ENCODE measurements around the gene HIRA. TPM values are rescaled to one million over a fixed set of nuclear protein-coding genes. Genes with fewer than 3 reads are reported as not detected.
A peak's percentile ranks its signal among the peaks of the same experiment; 100 is the strongest.
"Not testable (repeated sequence)": the region's sequence is repeated elsewhere in the genome, so short reads cannot be mapped to it uniquely, and the experiment has no call there.

Gene HIRA
- total RNA-seq, 1 donor from 2014 or later, result 10.5 TPM

DNA sequence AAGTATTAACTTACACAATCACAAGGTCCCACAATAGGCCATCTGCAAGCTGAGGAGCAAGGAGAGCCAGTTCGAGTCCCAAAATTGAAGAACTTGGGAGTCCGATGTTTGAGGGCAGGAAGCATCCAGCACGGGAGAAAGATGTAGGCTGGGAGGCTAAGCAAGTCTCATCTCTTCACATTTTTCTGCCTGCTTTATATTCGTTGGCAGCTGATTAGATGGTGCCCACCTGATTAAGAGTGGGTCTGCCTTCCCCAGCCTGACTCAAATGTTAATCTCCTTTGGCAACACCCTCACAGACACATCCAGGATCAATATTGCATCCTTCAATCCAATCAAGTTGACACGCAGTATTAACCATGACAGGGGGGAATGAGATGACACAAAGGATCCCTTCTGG lies 101.3 kb downstream of the HIRA start:
- DNase-seq, result not testable (repeated sequence)

DNA sequence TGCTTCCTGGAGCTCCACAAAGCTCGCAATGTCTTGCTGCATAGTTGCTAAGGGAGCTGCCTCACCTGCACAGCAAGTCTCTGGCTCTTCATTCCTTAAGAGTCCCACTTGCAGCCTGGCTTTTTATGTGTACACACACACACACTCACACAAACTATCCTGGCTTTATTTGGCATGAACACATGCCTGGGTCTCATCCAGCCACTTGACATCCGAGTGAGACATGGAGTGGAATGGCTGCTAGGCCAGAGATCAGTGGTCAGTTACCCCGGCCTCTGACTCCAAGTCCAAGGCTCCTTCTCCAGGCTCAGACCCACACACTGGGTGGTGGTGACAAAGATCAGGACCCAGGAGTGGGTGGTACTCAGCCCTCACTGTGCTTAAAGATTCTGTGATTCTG lies 102.1 kb downstream of the HIRA start:
- no peak for DNase-seq

DNA sequence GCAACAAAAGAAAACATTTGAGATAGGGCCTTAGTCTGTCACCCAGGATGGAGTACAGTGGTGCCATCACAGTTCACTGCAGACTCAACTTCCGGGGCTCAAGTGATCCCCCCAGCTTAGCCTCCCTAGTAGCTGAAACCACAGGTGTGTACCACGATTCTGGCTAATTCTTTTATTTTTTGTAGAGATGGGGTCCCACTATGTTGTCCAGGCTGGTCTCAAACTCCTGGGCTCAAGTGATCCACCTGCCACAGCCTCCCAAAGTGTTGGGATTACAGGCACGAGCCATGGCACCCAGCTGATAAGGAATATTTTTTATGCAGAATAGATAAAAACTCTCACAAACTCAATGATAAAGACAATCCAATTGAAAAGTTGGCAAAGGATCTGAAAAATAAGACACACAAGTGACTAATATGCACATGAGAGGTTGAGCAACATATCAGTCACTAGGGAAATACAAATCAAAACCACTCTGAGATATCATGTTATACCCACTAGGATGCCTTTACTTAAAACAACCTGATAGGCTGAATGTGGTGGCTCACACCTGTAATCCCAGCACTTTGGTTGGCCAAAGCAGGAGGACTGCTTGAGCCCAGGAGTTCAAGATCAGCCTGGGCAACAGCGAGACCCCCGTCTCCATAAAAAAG lies 106.1 kb downstream of the HIRA start:
- DNase-seq, result no peak

DNA sequence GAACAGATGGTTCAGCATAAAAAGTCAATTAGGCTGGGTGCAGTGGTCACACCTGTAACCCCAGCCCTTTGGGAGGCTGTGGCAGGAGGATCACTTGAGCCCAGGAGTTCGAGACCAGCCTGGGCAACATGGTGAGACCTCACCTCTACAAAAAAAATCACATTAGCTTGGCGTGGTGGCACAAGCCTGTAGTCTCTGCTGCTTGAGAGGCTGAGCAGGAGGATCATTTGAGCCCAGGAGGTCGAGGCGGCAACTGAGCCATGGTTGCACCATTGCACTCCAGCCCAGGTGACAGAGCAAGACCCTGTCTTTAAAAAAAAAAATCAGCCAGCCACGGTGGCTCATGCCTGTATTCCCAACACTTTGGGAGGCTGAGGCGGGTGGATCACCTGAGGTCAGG lies 108.1 kb downstream of the HIRA start:
- not testable (repeated sequence) for DNase-seq

DNA sequence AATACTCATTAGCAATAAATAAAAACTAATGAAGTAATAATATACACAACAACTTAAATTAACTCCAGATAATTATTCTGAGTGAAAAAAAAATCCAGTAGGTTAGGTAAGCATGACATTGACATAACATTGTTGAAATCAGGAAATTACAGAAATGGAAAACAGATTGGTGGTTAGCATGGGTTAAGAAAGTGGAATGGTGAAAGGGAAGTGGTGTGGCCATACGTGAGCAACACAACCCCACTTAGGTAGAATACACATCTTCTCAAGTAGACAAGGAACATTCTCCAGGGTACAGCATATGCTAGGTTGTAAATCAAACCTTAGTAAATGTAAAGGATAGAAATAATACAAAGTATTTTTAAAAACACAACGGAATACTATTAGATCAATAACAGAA lies 109.8 kb downstream of the HIRA start:
- no peak for DNase-seq

DNA sequence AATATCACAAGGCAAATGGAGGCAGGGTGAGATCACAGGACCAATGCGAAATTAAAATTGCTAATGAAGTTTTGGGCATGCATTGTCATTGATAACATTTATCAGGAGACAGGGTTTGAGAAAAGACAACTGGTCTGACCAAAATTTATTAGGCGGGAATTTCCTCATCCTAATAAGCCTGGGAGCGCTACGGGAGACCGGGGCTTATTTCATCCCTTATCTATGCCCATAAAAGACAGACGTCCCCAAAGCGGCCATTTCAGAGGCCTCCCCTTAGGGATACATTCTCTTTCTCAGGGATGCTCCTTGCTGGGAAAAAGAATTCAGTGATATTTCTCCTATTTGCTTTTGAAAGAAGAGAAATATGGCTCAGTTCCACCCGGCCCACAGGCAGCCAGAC lies 111.4 kb downstream of the HIRA start:
- not testable (repeated sequence) for DNase-seq

DNA sequence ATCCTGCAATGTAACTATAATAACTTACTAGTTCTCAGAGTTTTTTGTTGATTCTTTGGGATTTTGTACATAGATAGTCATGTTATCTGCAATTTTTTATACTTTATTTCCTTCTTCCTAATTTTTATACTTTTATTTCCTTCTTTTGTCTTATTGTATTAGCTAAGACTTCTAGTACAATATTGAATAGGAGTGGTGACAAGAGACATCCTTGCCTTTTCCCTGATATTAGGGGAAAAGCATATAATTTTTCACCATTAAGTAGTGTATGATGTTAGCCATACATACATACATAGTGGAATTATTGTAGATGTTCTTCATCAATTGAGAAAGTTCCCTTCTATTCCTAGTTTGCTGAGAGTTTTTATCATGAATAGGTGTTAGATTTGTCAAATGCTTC lies 112.3 kb downstream of the HIRA start:
- DNase-seq, result no peak

DNA sequence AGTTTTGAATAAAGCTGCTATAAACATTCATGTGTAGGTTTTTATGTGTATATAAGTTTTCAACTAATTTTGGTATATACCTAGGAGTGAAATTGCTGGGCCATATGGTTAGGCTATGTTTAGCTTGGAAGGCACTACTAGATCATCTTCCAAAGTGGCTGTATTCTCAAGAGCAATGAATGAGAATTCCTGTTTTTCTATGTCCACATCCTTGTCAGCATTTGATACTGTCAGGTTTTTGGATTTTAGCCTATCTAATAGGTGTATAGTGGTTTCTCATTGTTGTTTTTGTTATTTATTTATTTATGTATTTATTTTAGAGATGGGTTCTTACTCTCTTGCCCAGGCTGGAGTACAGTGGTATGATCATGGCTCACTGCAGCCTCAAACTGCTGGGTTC lies 113.7 kb downstream of the HIRA start:
- DNase-seq, result no peak

DNA sequence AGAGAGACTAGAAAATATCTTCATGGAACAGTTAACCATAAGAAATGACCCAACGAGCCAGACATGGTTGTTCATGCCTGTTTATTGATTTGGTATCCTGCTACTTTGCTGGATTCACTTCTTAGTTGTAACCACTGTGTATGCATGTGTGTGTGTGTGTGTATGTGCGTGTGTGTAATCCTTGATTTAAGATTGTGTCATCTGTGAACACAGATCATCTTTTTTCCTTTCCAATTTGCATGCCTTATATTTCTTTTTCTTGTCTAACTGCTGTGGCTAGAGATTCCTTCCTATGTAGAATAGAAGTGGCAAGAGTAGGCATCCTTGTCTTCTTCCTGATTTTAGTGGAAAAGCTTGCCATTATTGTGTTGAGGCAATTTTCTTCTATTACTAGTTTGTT lies 123.7 kb downstream of the HIRA start:
- DNase-seq, result no peak

DNA sequence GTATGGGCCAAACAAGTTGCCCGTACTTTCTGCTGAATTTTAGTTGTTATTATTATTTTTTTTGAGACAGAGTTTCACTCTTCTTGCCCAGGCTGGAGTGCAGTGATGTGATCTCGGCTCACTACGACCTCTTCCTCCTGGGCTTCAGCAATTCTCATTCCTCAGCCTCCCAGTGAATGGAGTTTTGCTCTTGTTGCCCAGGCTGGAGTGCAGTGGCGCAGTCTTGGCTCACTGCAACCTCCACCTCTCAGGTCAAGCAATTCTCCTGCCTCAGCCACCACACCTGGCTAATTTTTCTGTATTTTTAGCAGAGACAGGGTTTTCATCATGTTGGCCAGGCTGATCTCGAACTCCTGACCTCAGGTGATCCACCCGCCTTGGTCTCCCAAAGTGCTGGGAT lies 125.0 kb downstream of the HIRA start:
- DNase-seq, result not testable (repeated sequence)

DNA sequence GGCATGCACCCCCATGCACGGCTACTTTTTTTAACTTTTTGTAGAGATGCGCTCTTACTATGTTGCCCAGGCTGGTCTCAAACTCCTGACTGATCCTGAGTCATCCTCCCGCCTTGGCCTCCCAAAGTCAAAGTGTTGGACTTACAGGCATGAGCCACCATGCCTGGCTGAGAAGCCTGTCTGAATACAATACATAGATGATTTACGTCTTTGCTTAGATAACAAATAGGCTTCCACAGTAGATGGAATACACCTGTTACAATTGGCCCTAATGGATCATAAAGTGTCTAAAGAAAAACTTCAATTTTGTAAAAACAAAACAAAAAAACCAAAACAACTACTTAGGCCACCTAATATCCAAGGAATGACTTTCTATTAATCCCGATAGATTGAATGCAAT lies 127.0 kb downstream of the HIRA start:
- no peak for DNase-seq

DNA sequence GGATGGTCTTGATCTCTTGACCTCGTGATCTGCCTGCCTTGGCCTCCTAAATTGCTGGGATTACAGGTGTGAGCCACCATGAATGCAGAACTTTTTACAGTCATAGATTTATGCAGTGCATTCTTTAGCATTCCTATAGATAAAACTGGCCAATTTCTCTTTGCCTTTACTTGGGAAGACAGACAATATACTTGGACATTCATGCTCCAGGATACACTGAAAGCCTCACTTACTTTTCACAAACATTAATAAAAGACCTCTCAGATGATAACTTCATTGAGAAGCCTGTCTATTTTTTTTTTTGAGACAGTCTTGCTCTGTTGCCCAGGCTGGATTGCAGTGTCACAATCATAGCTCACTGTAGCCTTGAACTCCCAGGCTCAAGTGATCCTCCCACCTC lies 127.7 kb downstream of the HIRA start:
- no peak for DNase-seq

DNA sequence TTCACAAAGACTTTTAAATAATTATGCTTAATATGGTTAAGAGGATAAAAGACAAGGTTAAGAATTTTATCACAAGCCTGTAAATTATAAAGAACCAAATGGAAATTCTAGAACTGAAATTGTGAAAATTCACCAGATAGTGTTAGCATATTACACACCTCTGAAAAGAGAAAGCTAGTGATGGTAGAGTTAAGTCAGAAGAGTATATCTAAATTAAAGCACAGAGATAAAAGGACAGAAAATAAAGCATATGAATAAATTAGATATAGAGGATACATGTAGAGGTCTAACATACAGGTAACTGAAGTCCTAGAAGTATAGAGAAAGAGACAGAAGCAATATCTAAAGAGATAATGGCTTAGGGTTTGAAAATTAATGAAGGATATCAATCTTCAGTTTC lies 135.8 kb downstream of the HIRA start:
- DNase-seq, result no peak

DNA sequence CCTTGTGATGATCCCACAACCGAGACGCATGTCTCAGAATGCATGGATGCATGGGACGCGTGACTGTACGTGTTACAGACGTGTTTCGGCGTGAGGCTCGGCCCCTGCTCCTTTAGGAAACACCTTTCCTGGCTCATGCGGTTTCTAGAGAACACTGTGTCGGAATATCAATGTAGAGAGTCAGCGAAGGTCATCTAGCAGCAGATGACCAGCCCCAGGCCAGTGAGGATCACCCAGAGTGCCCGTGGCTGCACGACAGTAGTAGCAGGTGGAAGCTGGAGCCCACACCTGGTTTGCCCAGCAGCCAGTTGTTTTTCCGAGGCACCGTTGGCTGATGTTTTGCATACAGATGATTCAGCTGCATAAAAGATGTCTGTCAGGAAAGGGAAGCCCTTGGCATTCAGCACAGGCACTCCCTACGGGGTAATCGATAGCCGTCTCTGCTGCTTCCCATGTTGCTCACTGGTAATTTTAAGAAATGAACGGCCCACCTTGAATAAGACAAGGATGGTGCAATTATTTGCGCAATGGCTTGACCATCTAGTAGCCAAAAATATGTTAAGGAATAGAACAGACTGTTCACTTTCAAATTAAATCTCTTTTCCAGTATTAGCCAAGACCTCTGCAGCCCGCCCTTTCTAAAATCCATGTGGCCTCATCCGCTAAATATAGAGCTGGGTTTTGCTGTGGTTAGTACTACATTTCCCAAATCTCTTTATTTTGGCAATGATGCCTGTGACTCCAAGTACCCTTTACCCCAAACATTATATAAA lies 138.9 kb downstream of the HIRA start:
- DNase-seq, result peak; percentile 4

DNA sequence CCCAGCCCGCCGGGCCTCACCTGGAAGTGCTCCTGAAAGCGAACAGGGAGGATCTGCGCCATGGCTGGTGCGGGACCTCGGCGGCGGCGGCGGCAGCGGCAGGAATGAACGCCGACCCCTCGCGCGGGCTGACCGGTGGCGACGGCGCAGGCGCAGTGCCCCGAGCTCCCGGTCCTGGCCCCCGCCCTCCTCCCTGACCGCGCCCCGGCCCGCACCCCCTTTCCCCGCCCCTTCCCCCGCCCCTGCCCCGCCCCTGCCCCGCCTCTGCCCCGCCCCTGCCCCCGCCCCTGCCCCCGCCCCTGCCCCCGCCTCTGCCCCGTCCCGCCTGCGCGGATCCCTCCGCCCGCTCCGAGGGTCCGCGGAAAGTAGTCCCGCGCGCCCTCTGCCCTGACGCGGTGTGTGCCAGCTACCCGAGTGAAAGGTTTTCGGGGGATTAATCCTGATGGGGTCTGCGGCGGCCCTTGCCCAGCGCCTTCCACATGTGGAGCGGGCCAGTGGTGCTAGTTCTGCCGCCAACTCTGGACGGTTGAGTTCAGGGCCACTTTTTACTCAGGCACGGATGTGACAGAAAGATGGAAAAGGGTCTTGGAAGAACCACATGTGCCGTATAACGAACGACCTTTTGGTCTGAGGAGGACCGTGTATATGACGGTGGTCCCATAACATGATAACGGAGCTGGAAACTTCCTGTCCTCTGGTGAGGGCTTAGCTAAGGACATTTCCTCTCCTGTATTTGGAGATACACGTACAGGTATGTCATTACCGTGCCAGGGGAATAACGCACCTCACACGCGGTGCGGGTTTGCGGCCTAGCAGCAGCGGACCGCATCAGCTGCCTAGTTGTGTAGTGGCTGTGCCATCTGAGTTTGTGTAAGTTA lies 139.7 kb downstream of the HIRA start, which contains the start of gene CLTCL1:
CLTCL1 (minus strand) TSS at position 140 of the 878 bp plus-strand sequence; CDS start at position 62, 78 bp downstream.
- peak; percentile 85 for DNase-seq

DNA sequence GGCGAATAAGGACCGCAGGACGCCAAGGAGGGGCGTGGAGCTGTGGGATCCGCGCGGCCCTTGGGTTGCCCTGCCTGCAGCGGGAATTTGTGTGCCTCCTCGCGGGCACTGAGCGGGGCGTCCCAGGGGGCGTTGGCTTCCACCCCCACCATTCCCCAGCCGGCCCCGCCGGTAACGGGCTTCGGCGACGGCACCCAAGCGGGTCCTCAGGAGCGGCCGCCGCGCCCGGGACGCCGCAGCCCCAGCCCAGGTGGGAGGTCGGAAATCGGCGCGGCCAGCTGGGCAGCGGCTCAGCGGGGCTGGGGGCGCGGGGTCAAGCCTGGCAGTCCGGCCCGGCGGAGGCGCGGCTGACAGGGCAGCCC lies 140.3 kb downstream of the HIRA start:
- DNase-seq, result no peak

DNA sequence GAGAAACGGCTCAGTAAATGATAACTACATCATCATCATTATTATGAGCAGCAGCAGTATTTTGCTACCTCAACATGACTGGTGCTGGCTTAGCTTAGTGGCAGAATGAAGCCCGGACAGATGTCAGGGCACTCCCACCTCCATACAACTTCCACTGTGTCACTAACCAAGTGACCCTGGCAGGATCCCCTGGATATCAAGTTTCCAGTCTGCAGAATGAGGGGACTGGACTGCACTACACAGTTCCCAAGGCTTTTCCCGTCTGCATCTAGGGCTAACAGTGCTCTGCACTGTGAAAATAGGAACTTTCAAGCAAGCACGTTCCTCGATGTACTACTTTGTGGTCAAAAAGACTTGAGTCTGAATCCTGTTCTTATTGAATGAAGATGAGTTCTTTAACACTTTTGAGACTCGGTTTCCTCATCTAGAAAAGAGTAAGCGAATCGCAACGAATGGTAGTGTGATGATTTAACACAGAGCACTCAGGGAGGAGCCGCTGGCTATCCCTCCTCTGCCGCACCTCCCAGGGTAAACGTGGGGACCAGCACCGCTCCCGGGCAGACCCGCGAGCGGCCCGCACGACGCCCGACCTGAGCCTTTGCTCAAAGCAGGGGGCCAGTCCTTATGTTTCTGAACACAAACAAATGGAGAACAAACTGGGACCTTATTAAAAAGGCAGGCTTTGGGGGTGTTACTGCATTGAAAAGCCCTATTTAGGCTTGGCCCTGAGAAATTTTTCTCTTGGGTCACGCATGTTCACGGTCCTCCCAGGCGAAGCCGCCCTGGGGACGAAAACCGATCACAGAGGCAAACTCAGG lies 140.9 kb downstream of the HIRA start:
- DNase-seq, result no peak

DNA sequence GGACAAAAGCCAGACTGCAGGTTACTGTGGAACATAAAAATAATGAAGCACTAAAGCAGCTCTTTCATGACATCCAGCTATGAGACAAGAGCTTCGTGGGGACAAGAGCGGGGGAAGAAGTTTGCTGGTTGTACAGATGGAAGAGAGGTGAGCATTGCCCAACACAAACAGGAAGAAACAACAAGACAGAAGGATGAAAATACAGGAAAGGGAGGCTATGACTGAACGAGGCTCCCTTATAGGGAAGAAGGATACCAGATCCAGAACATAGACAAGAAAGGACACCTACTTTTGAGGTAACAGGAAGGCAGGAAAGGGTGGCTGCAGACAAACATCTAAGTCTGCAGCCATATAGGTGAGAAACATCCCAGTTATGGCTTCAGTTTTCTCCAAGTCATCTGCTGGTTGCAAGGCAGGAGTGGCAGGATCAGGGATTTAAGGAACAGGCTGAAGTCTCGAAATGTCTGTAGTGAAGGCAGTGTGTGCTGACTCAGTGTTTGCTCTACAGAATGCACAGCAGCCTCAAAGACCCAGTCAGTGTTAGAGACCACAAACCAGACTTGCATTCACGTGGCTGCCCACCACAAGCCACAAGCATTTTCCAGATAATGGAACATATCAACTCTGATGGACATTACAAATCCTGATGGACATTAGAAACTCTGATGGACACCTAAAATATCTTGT lies 141.9 kb downstream of the HIRA start:
- no peak for DNase-seq

DNA sequence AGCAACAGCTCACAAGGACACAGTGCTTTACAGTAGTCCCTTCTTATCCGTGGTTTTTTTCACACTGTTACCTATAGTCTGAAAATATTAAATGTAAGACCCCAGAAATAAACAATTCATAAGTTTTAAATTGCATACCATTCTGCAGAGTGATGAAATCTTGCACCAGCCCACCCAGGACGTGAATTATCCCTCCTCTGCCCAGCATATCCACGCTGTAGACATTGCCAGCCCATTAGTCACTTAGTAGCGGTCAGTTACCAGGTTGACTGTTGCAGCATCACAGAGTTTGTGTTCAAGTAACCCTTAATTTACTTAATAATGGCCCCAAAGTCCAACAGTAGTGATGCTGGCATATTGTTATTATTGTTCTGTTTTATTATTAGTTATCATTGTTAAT lies 143.6 kb downstream of the HIRA start:
- DNase-seq, result no peak

DNA sequence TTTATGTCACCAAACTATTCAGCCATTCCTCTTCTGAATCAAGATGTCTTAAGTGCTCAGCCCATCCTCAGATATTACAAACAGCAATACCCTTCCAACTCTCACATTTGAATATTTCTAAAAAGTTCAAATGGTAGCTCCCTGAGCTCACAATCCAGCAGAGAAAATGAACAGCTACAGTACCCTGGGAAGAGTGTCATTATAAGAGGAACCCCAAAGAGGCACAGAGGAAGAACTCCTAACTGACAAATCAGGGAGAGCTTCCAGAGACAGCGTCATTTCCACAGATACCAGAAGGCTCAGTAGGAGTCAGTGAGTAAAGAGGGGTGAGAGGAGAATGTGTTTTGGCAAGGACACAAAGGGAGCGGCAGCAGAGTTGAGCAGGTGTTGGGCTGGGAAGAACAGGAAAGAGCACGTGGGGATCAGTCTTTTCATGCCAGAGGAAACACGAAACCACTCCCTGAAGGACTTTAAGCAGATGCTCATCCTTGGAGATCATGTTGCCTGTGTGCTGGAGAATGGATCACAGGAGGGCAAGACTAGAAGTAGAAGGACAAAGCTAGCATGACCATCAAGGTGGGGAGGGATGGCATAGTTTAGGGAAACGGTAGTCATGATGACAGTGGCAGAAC lies 144.3 kb downstream of the HIRA start:
- DNase-seq, result peak; percentile 45

DNA sequence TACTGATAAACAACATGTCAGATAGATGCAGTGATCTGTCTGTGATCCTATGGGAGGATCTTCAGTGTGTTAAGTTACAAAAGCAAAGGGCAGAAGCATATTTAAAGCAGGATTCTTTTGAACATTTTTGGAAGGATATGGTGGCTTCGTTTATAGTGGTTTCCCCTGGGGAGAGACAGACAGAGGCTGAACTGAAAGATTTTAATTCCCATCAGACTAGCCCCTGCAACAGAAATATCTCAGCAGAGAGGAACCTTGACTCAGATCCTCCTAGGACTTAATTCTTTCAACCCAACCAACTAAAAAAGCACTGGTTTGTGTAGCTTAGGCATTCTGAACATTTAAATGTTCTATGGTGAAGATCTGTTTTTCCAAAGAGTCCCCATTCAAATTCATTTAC lies 145.7 kb downstream of the HIRA start:
- DNase-seq, result no peak
